Fibroblast of upper back skin (primary cell): ENCODE data around the gene EHMT1.
"Not testable (repeated sequence)": the region's sequence is repeated elsewhere in the genome, so short reads cannot be mapped to it uniquely, and the experiment has no call there.

Source experiments
- DNase-seq: peaks from one replicate; pipeline ENCODE4 v3.0.0-alpha.2; 2013

EHMT1 gene

DNA sequence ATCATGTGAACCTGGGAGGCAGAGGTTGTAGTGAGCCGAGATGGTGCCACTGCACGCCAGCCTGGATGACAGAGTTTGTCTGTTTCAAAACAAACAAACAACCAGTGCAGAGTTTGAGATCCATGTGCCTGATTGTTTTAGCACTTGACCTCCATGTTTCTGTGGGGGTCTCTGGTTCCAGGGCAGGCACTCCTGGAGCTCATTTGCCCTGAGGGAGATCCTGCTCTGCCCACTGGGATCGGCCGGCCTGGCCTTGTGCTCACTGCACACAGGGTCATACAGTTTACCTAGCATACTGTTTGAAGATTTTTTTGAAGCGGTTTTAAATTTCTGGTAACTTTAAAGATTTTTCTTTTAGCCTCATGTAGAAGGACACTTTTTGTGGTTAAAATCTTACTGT is 78.4 kb downstream of the EHMT1 start:
- no peak for DNase-seq

DNA sequence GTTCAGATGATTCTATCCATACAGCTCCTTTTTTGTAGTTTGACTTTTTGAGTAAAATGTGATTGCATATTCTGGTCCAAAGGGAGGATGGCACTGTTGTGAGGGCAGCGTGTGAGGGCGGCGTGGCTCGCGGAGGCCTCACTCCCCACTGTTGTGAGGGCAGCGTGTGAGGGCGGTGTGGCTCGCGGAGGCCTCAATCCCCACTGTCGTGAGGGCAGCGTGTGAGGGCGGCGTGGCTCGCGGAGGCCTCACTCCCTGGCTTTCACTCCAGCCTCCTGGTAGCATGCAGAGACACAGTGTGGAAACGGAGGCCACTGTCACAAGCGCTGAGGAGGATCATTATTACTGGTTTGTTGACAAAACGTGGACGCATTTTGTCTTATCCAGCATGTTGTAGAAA is 79.0 kb downstream of the EHMT1 start:
- no peak for DNase-seq

DNA sequence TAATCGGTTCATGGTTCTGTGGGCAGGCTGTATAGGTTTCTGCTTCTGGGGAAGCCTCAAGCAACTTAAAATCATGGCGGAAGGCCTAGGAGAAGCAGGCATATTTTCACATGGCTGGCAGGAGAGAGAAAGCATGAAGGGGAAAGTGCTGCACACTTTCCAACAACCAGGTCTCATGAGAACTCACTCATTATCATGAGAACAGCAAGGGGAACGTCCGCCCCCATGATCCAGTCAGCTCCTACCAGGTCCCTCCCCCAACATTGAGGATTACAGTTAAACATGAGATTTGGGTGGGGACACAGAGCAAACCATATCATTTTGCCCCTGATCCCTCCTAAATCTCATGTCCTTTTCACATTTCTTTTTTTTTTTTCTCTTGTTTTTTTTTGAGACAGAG is 82.1 kb downstream of the EHMT1 start:
- DNase-seq, result no peak

DNA sequence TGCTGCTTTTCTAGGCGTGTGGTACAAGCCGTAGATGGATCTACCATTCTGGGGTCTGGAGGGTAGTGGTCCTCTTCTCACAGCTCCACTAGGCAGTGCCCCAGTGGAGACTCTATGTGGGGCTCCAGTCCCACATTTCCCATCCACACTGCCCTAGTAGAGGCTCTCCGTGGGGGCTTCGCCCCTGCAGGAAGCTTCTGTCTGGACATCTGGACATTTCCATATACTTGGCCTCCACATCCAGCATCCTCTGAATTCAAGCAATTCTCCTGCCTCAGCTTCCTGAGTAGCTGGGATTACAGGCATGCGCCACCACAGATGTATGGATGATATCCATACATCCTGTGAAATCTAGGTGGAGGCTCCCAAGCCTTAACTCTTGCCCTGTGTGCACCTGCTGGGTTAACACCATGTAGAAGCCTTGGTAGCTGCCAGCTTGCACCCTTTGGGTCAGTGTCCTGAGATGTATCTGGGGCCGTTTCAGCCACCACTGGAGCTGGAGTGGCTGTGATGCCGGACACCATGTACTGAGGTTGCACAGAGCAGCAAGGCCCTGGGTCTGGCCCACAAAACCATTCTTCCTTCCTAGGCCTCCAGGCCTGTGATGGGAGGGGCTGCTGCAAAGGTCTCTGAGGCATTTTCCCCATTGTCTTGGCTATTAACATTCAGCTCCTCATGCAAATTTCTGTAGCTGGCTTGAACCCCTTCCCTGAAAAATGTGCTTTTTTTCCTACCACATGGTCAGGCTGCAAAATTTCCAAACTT is 84.0 kb downstream of the EHMT1 start:
- DNase-seq, result no peak

DNA sequence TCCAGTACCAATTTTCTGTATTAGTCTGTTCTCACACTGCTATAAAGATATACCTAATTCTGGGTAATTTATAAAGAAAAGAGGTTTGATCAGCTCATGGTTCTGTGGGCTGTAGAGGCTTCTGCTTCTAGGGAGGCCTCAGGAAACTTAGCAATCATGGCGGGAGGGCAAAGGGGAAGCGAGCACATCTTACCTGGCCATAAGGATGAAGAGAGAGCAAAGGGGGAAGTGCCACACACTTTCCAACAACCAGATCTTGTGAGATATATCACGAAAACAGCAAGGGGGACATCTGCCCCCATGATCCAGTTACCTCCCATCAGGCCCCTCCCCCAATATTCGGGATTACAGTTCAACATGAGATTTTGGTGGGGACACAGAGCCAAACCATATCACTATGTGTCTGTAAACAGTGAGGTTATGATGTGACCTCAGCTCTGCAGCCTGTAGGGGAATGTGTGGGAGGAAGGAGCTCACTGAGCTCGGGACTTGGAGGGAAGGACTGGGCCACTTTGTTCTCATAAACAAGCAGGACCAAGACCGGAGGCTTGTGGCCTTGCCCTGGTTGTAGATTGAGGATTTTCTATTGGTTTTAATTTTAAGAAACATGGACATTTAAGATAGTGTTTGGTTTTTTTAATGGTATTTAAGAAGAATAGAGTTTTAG is 85.2 kb downstream of the EHMT1 start:
- no peak for DNase-seq

DNA sequence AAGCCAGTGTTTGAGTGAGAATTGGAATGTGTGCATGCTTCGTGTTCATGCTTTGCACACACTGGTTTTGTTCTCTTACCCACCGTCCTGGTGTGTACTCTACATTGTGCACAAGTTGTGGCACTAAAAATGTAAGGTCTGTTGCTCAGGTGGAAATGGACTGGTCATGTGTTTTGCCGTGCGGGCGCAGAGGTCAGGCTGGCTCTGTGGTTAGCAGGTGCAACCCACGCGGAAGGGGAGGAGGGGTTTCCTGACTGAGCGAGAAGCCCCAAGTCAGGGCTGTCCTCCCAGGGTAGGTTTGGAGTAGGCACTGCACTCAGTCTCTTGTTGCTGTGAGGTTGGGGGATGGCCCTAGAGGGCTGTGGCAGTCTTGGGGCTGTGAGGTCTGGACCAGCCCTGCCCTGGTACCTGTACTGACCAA is 86.6 kb downstream of the EHMT1 start:
- no peak for DNase-seq

DNA sequence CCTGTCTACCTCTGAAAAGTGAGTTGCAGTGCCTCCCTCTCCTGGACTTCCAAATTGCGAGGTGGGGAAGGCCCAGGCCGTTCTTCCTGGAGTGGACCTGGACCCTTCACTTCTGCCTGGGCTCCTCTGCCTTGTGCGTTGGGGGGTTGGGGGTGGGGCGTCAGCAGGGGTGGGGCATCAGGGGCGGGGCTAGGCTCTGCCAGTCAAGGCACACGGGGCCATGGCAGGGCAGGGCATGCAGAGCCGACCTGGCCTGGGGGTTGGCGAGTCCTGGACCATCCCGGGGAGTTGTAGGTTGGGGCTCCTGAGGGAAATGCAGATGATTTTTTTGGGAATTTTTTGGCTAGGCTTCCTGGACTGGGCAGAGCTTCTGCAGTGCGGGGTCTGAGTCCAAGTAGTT is 87.1 kb downstream of the EHMT1 start:
- no peak for DNase-seq

DNA sequence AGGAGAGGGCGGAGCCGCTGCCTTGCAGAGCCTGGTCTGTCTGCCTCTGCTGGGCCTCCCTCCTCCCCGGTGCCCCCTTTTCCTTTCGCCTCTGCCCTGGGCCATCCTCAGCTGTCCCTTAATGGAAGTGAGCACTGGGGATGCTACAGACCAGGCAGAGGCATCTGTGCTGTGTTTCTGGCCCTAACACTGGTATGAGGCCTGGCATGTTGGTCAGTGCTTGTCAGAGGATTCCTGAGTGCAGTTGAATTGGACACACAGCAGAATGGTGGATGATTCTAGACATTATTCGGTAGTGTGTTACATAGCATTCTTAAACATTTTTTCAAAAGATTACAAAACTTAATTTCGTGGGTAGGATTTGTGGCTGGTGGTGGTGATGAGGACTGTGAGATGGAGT is 88.6 kb downstream of the EHMT1 start:
- no peak for DNase-seq

DNA sequence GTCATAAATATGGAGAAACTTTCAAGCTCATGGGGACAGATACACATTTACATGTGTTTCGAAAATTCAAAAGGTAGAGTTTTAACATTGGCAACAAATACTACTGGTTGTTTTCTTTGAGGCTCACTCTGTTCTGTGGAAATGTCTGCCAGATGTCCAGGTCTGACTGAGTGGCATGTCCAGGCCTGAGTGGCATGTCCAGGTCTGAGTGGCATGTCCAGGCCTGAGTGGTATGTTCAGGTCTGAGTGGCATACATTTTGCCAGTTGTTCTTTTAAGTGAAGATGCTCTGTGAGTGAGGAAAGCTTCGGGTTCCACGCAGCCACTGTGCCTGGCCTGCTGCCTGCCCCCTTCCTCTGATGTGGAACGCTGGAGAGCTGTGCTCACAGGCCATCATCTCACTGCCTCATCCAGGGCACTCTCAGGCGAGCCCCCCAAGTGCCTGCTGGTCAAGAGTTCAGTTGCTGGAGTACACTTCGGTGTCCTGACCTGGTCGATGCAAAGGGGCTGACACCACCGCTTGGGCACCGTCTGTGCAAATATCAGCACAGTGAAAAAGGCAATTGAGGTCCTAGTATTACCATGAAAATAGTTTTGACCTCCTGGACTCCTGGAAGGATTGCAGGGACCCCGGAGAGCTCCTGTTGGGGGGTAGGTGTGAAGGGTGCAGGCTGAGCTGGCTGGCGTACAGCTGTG is 89.9 kb downstream of the EHMT1 start:
- no peak for DNase-seq

DNA sequence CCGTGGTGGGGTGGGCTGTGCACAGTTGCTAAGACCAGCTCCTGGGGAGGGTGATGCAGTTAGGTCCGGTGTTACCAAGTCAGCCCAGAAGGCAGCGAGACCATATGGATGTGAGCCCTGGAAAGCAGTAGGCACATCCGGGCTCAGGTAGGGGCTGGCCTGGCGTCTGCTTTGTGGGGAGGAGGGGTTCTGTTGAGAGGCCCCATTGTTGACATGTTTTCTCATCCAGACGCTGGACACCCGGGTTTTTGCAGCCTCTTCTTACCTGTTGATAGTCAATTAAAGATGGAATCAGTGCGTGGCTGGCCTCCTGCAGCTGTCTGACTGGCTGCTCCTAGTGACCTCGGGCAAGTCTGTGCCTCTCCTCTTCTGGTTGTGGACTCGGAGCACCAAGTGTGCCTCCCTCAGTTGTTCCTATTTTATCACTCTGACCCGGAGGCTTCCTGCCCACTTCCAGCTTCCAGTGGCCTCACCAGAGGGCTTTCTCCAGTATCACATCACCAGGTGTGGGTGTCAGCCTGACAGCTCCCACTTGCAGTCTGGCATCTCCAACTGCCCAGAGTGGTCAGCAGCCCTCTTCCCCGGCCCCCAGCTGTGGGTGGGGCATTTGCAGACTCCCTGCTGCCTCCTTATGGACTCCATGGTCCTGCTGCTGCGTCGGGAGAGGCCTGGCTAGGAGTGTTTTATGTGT is 90.8 kb downstream of the EHMT1 start:
- no peak for DNase-seq

DNA sequence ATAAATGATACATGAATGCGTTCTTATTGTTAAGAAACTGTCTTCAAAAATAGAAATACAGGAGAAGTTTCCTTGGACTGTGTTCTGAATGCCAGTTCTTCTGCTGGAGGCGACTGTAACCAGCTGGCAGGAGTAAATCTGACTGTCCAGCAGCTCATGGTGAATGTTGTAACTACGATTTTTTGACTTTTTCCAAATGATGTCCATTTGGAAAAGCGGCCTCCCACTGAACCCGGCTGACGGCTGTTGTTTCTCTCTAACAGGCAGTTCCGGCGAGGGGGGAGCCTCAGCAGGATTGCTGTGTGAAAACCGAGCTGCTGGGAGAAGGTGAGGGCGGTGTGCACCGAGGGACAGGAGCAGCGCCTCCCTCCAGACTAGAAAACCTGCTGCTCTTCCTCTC is 91.9 kb downstream of the EHMT1 start:
- no peak for DNase-seq

DNA sequence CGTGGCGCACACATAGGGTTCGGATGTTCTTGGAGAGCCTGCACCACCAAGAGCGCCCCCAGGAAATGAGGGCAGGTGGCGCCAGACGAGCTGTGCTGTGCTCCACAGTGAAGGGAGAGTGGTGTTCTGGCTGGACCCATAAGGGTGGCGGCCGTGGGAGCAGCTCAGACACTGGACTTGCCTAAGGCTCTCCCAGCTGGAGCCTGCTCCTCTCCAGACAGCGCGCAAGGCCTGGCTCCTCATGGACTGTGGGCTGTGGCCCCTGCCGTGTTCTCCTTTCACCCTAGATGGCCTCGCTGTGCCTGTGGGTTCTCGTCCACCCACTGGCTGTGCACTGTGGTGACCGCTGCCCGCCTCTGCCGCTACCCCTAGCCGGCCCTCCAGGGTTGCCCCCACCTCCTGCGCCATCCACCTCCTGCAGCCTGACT is 92.9 kb downstream of the EHMT1 start:
- DNase-seq, result no peak

DNA sequence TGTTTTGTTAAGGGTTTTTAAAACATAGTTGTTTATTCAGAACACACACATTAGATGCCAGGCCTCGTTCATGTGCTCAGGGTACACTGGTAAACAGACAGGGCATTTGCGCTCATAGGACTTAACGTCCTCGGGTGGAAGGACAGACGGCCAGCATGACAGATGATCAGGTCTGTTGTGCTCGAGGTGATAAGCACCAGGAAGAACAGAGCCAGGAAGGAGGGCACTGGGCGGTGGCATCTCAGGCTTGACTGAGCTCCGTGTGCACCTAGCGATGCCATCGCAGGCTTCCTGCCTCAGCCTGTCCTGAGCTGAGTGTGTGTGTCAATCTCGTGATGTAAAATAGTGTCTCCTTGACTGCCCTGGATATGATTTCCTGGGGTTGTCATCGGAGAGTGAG is 96.5 kb downstream of the EHMT1 start:
- no peak for DNase-seq

DNA sequence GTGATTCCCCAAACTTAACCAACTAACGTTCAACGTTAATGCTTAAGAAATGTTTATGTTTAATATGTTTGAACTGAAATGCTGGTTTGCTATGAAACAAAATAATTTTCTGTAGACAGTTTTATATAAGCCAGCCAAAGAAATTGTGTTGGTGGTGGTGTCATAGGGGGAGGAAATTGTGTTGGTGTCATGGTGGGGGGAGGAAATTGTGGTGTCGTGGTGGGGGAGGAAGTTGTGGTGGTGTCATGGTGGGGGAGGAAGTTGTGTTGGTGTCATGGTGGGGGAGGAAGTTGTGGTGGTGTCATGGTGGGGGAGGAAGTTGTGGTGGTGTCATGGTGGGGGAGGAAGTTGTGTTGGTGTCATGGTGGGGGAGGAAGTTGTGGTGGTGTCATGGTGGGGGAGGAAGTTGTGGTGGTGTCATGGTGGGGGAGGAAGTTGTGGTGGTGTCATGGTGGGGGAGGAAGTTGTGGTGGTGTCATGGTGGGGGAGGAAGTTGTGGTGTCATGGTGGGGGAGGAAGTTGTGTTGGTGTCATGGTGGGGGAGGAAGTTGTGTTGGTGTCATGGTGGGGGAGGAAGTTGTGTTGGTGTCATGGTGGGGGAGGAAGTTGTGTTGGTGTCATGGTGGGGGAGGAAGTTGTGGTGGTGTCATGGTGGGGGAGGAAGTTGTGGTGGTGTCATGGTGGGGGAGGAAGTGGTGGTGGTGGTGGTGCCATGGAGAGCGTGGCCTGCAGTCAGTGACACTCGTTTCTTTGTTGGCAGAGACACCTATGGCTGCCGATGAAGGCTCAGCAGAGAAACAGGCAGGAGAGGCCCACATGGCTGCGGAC is 97.3 kb downstream of the EHMT1 start:
- not testable (repeated sequence) for DNase-seq

DNA sequence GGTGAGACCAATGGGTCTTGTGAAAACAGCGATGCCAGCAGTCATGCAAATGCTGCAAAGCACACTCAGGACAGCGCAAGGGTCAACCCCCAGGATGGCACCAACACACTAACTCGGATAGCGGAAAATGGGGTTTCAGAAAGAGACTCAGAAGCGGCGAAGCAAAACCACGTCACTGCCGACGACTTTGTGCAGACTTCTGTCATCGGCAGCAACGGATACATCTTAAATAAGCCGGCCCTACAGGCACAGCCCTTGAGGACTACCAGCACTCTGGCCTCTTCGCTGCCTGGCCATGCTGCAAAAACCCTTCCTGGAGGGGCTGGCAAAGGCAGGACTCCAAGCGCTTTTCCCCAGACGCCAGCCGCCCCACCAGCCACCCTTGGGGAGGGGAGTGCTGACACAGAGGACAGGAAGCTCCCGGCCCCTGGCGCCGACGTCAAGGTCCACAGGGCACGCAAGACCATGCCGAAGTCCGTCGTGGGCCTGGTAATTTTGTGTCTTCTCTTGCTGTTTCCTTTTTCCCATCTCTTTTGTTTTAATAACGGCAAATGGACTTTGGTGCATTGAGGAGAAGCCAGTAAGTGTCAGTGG is 98.0 kb downstream of the EHMT1 start:
- DNase-seq, result no peak

DNA sequence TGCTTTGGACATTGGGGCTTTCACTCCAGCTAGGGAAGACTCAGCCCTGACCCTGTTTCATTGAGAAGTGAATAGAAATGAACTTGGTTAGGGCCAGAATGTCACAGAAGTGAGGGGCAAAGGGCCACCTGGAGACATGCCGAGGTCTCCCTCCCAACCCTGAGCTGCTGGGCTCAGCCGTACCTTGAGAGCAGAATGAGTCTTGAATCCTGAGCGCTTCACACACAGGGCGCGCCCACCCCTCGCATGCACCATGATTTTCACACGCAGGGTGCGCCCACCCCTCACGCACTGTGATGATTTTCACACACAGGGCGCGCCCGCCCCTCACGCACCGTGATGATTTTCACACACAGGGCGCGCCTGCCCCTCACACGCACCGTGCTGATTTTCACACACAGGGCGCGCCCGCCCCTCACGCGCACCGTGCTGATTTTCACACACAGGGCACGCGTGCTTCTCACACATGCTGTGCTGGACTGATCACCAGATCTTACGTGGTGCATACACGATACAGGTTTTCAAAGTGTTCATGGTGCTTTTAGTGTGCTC is 99.0 kb downstream of the EHMT1 start:
- no peak for DNase-seq

DNA sequence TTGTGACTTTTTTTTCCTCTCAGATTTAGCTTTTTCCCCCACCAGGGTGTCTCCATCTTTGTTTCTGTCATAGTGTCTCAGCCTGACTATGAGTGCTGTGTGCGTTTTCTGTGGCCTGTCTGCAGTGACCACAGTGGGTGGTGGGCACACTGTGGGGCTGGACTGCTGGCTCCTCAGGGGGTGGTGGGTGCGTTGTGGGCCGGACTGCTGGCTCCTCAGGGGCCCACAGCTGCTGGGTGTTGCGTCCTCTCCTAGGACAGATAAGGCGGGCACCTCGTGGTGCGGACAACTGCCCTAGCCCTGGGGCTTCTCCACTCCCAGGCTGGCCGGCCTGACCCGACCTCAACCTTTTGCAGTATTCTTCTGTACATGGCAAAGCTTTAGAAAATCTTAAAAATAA is 100.4 kb downstream of the EHMT1 start:
- no peak for DNase-seq

DNA sequence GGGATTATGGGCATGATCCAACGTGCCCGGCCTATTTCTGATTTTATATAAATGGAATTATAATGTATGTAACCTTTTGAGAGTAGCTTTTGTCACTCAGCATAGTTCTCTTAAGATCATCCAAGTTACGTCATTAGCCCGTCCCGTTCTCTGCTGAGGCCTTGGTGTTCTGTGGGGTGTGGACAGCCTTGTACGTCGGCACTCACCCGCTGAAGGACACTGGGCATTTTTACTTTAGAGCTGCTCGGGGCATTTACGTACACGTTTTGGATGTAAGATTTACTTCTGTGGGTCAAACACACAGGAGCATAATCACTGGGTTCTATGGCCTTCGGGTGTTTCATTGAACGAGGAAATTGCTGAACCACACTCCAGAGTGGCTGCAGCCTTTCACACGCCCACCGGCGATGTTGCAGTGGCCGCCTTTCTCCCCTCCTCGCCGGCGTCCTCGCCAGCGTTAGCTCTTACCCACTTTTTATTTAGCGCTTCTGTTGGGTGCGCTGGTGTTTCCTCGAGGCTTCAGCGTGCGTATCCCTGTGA is 101.8 kb downstream of the EHMT1 start:
- no peak for DNase-seq

DNA sequence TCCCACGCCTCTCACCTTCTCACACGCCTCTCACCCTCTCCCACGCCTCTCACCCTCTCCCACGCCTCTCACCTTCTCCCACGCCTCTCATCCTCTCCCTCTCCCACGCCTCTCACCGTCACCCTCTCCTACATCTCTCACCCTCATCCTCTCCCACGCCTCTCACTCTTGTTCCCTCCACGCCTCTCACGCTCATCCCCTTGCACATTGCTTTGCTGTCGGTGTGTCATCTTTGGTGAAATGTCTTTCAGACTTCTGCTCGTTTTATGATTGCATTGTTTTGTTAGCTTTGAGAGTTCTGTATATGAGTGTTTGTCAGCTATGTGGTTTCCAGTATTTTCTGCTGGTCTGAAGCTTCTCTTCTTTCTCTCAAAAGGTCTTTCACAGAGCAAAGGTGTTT is 102.7 kb downstream of the EHMT1 start:
- no peak for DNase-seq

DNA sequence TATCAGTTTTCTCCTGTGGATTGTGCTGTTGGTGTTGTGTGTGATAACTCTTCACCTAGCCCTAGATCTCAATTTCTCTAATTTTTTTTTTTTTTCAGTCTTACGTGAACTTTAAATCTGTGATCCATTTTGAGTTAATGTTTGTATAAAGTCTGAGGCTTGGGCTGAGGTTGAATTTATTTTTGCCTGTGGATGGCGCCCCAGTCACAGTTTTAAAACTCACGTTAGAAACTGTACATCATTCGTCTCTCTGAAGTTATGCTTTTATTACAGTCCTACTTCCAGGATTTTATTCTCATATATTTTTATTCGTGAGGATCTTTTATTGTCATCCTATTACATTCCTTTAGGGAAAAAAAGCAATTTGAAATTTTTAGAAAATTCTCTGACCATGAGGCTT is 103.1 kb downstream of the EHMT1 start:
- DNase-seq, result no peak

DNA sequence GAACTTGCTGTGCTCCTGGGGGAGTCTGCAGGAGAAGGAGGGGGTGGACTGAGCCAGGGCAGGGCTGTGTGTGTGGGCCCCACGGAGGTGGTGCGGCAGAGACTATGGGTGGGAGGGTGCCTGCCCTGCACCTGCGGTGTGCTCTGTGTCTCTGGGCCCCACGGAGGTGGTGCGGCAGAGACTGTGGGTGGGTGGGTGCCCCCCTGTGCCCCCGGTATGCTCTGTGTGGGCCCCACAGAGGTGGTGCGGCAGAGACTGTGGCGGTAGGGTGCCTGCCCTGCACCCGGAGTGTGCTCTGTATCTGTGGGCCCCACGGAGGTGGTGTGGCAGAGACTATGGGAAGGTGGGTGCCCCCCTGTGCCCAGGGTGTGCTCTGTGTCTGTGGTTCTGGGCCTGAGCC is 103.7 kb downstream of the EHMT1 start:
- no peak for DNase-seq

DNA sequence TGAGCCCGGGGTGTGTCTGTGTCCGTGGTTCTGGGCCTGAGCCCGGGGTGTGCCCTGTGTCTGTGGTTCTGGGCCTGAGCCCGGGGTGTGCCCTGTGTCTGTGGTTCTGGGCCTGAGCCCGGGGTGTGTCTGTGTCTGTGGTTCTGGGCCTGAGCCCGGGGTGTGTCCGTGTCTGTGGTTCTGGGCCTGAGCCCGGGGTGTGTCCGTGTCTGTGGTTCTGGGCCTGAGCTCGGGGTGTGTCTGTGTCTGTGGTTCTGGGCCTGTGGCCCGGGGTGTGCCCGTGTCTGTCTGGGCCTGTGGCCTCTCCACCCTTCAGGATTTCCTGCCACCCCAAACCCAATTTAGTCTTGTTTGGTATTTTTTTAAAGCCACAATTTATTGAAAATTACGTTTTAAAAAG is 104.6 kb downstream of the EHMT1 start:
- not testable (repeated sequence) for DNase-seq
